CD14-positive monocyte (primary cell): Measurements from ENCODE around the gene RNF217. TPM values are rescaled to one million over a fixed set of nuclear protein-coding genes. Genes with fewer than 3 reads are reported as not detected.

ENCODE experiments used
- DNase-seq, 3 donors: peaks; one replicate each; pipeline ENCODE4 v3.0.0-alpha.2; 2011 to 2022
- H2AFZ ChIP-seq: 2 replicates; pipeline ENCODE4 v1.6.0; 2012; ENCODE audit warnings: mild to moderate bottlenecking, low read depth, low read length, inconsistent platforms; ENCODE audit not compliant: insufficient read depth, poor library complexity, severe bottlenecking
- H3K27ac ChIP-seq, 2 donors: 1 replicate in 1 of 2; 2 replicates in 1 of 2; pipeline ENCODE4 v1.5.1; 2012 to 2013; ENCODE audit warnings: low read length in 2 of 2, control low read depth in 1 of 2, inconsistent platforms in 1 of 2, low read depth in 1 of 2, mild to moderate bottlenecking in 1 of 2
- H3K27me3 ChIP-seq, 2 donors: one replicate each; pipeline versions ENCODE4 v1.6.0 to v1.6.1; 2011 to 2013; ENCODE audit warnings: low read length in 2 of 2; ENCODE audit not compliant: control insufficient read depth in 2 of 2, insufficient read depth in 2 of 2
- H3K36me3 ChIP-seq, 2 donors: replicated peaks in 1 of 2; 1 replicate in 1 of 2; 2 replicates in 1 of 2; pipeline versions ENCODE4 v1.5.1 to v1.6.1; 2012 to 2013; ENCODE audit warnings: low read length in 2 of 2, control low read depth in 1 of 2, inconsistent platforms in 1 of 2, mild to moderate bottlenecking in 1 of 2; ENCODE audit not compliant: insufficient read depth in 2 of 2, control insufficient read depth in 1 of 2
- H3K4me1 ChIP-seq, 2 donors: 1 replicate in 1 of 2; 2 replicates in 1 of 2; pipeline versions ENCODE4 v1.5.1 to v1.6.1; 2012 to 2013; ENCODE audit warnings: low read length in 2 of 2, control low read depth in 1 of 2, inconsistent platforms in 1 of 2, mild to moderate bottlenecking in 1 of 2, moderate library complexity in 1 of 2; ENCODE audit not compliant: insufficient read depth in 2 of 2, control insufficient read depth in 1 of 2
- H3K4me2 ChIP-seq: replicated peaks from 2 replicates; pipeline ENCODE3; 2012; ENCODE audit warnings: low read length, moderate library complexity, mild to moderate bottlenecking; ENCODE audit not compliant: poor library complexity, severe bottlenecking; ENCODE audit errors: extremely low read depth
- H3K4me3 ChIP-seq, 3 experiments: fragments of 200-600 bp in 1 of 3; sonication (generic) in 1 of 3; replicated peaks in 1 of 3; 1 replicate in 2 of 3; 2 replicates in 1 of 3; pipeline ENCODE4 v1.5.1; 2011 to 2013; ENCODE audit warnings: low read length in 3 of 3, mild to moderate bottlenecking in 3 of 3, control low read depth in 2 of 3, low read depth in 2 of 3, inconsistent platforms in 1 of 3, moderate library complexity in 1 of 3
- H3K79me2 ChIP-seq: 2 replicates; pipeline ENCODE4 v1.6.0; 2012; ENCODE audit warnings: mild to moderate bottlenecking, control low read depth, inconsistent platforms, low read length, moderate library complexity; ENCODE audit not compliant: insufficient read depth
- H3K9ac ChIP-seq: 2 replicates; pipeline ENCODE4 v1.6.0; 2017; ENCODE audit warnings: low read length, mild to moderate bottlenecking; ENCODE audit not compliant: insufficient read depth, poor library complexity, severe bottlenecking
- H3K9me3 ChIP-seq, 2 donors: replicated peaks in 1 of 2; 1 replicate in 1 of 2; 2 replicates in 1 of 2; pipeline versions ENCODE4 v1.5.1 to v1.6.1; 2012 to 2013; ENCODE audit warnings: low read length in 2 of 2, control low read depth in 1 of 2; ENCODE audit not compliant: control insufficient read depth in 1 of 2, insufficient read depth in 1 of 2
- H4K20me1 ChIP-seq: 2 replicates; pipeline ENCODE4 v1.6.0; 2012; ENCODE audit warnings: mild to moderate bottlenecking, low read length, control low read depth, moderate library complexity; ENCODE audit not compliant: insufficient read depth
- H3K27ac Mint-ChIP-seq, 7 donors: one replicate each; pipeline ENCODE4 v1.8.0; 2020; ENCODE audit warnings: mild to moderate bottlenecking in 7 of 7, mixed read lengths in 7 of 7, moderate library complexity in 6 of 7, inconsistent platforms in 2 of 7
- H3K27me3 Mint-ChIP-seq, 3 donors: one replicate each; pipeline ENCODE4 v1.8.0; 2021 to 2022; ENCODE audit warnings: low read depth in 3 of 3, mild to moderate bottlenecking in 3 of 3, mixed read lengths in 3 of 3, moderate library complexity in 3 of 3, inconsistent platforms in 1 of 3
- H3K36me3 Mint-ChIP-seq, 2 donors: one replicate each; pipeline ENCODE4 v1.8.0; 2020; ENCODE audit warnings: mixed read lengths in 2 of 2, inconsistent platforms in 1 of 2, mild to moderate bottlenecking in 1 of 2
- H3K4me1 Mint-ChIP-seq: one replicate; pipeline ENCODE4 v1.8.0; 2020; ENCODE audit warnings: mild to moderate bottlenecking, mixed read lengths
- H3K4me3 Mint-ChIP-seq, 2 donors: one replicate each; pipeline ENCODE4 v1.8.0; 2020; ENCODE audit warnings: mild to moderate bottlenecking in 2 of 2, mixed read lengths in 2 of 2, moderate library complexity in 1 of 2
- H3K9me3 Mint-ChIP-seq, 7 donors: one replicate each; pipeline ENCODE4 v1.8.0; 2020 to 2022; ENCODE audit warnings: mixed read lengths in 7 of 7, mild to moderate bottlenecking in 6 of 7, moderate library complexity in 6 of 7, inconsistent platforms in 2 of 7
- WGBS: methylation state at CpG from one replicate; pipeline ENCODE4 v1.1.5; 2013; ENCODE audit warnings: missing lambda C conversion rate; ENCODE audit not compliant: insufficient coverage; 5-methylcytosine and 5-hydroxymethylcytosine counted together
- intact Hi-C, 2 donors: fragments of 100-400 bp; cut with micrococcal nuclease; formaldehyde crosslinking; loops; one replicate each; pipeline versions ENCODE4 v1.15.0 to v1.15.1; 2023
- polyA plus RNA-seq, 3 donors: library from polyadenylated mRNA; depleted of rRNA in 1 of 3; unstranded in 2 of 3; stranded (reverse) in 1 of 3; fragments of 300-500 nt in 2 of 3; fragments of >200 nt in 1 of 3; fragmentation: Illumina TruSeq in 2 of 3; gene quantifications; 1 replicate in 2 of 3; 2 replicates in 1 of 3; pipeline ENCODE4 v1.2.3, GENCODE V29; 2012 to 2021
- TF ChIP-seq, protein P1 (sequence below): fragments of 200-600 bp; IDR thresholded peaks from one replicate; pipeline ENCODE4 v1.8.0; 2022; ENCODE audit warnings: antibody characterized with exemption, mild to moderate bottlenecking

RNF217 gene
- polyA plus RNA-seq, 3 donors: 2.2 to 11.6 (median 3.3) TPM

DNA sequence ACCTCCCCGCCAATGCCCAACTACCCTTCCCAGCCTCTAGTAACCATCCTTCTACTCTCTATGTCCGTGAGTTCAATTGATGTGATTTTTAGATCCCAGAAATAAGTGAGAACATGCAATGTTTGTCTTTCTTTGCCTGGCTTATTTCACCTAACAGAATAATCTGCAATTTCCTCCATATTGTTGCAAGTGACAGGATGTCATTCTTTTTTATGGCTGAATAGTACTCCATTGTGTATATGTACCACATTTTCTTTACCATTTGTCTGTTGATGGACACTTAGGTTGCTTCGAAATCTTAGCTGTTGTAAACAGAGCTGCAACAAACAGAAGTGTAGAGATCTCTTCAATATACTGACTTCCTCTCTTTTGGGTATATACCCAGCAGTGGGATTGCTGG, 65.0 kb downstream of the RNF217 start:
- no peak overlapping the region for H3K9ac ChIP-seq
- TF ChIP-seq, protein P1, sequence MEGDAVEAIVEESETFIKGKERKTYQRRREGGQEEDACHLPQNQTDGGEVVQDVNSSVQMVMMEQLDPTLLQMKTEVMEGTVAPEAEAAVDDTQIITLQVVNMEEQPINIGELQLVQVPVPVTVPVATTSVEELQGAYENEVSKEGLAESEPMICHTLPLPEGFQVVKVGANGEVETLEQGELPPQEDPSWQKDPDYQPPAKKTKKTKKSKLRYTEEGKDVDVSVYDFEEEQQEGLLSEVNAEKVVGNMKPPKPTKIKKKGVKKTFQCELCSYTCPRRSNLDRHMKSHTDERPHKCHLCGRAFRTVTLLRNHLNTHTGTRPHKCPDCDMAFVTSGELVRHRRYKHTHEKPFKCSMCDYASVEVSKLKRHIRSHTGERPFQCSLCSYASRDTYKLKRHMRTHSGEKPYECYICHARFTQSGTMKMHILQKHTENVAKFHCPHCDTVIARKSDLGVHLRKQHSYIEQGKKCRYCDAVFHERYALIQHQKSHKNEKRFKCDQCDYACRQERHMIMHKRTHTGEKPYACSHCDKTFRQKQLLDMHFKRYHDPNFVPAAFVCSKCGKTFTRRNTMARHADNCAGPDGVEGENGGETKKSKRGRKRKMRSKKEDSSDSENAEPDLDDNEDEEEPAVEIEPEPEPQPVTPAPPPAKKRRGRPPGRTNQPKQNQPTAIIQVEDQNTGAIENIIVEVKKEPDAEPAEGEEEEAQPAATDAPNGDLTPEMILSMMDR: no peak
- no peaks in the 10 kb centered on the region for H3K27me3 ChIP-seq
- no peak overlapping the region for H2AFZ ChIP-seq
- WGBS: no CpG with 5 or more reads among the region's 3 CpGs
- no peaks in the 10 kb centered on the region for H3K79me2 ChIP-seq
- no peak overlapping the region for H3K4me3 ChIP-seq
- no peak overlapping the region for H3K27ac ChIP-seq
- Mint-ChIP-seq H3K27ac (peak overlapping the region in 1 of 7 donors; percentile 37), H3K4me3 (no peak overlapping the region), H3K4me1 (peaks cover 15% of the 10 kb centered on the region), H3K36me3 (peaks cover 3 to 6% of the 10 kb centered on the region in 2 donors), H3K9me3 (peaks cover 0 to 5% (median 2%) of the 10 kb centered on the region in 7 donors), H3K27me3 (no peaks in the 10 kb centered on the region)
- no peaks in the 10 kb centered on the region for H3K36me3 ChIP-seq
- H3K4me1 ChIP-seq: peaks cover 0 to 4% of the 10 kb centered on the region in 2 donors
- H3K4me2 ChIP-seq: no peak overlapping the region
- DNase-seq: no peak
- no peaks in the 10 kb centered on the region for H3K9me3 ChIP-seq
- no peaks in the 10 kb centered on the region for H4K20me1 ChIP-seq
- intact Hi-C loops: no loop called here

DNA sequence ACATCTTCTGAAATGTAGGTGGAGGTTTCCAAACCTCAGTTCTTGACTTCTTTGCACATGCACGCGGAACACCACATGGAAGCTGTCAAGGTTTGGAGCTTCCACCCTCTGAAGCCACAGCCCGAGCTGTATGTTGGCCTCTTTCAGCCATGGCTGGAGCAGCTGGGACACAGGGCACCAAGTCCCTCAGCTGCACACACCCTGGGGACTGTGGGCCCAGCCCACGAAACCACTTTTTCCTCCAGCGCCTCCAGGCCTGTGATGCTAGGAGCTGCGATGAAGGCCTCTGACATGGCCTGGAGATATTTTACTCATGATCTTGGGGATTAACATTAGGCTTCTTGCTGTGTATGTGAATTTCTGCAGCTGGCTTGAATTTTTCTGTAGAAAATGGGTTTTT, 68.7 kb downstream of the RNF217 start:
- peaks cover 0 to 5% (median 2%) of the 10 kb centered on the region in 7 donors for H3K9me3 Mint-ChIP-seq
- H3K4me2 ChIP-seq: no peak overlapping the region
- H2AFZ ChIP-seq: no peak overlapping the region
- 68% methylated on average over 3 of the region's 6 CpGs for WGBS
- peaks cover 0 to 4% of the 10 kb centered on the region in 2 donors for H3K4me1 ChIP-seq
- TF ChIP-seq, protein P1: no peak
- no peaks in the 10 kb centered on the region for H3K27me3 ChIP-seq
- H3K4me3 ChIP-seq: no peak overlapping the region
- no peaks in the 10 kb centered on the region for H3K9me3 ChIP-seq
- H3K27ac Mint-ChIP-seq: no peak overlapping the region
- H4K20me1 ChIP-seq: no peaks in the 10 kb centered on the region
- no peak overlapping the region for H3K27ac ChIP-seq
- DNase-seq: no peak
- H3K79me2 ChIP-seq: no peaks in the 10 kb centered on the region
- no peak overlapping the region for H3K4me3 Mint-ChIP-seq
- H3K9ac ChIP-seq: no peak overlapping the region
- intact Hi-C loops: no loop called here
- H3K36me3 ChIP-seq: no peaks in the 10 kb centered on the region
- H3K27me3 Mint-ChIP-seq: no peaks in the 10 kb centered on the region
- peaks cover 15% of the 10 kb centered on the region for H3K4me1 Mint-ChIP-seq
- peaks cover 3 to 6% of the 10 kb centered on the region in 2 donors for H3K36me3 Mint-ChIP-seq
